HCT116 (cell line): ENCODE results near the gene C14orf132. TPM values are rescaled to one million over a fixed set of nuclear protein-coding genes. Genes with fewer than 3 reads are reported as not detected.

Source experiments
- ATAC-seq: fragments of 200-7000 bp; cut with Tn5 transposase; 2 replicates; pipeline ENCODE4 v1.9.1; 2020; ENCODE audit warnings: mild to moderate bottlenecking, moderate library complexity
- BruUV-seq: library from RNA; stranded (reverse); fragments of 400-500 nt; replicated peaks from 2 replicates; lab custom pipeline; 2021; lab: Mats Ljungman, UMichigan
- CTCF ChIA-PET: fragments of 300-600 bp; sonication (Branson Sonifier 250); formaldehyde crosslinking; loops from one replicate; lab custom pipeline; 2021; ENCODE audit warnings: antibody characterized with exemption; lab: Charles Lee
- POLR2A ChIA-PET: fragments of 300-600, 350-600 bp; sonication (Branson Sonifier 250); formaldehyde crosslinking; loops from one replicate; lab custom pipeline; 2021; ENCODE audit warnings: antibody characterized with exemption; lab: Charles Lee
- RAD21 ChIA-PET, 2 experiments: fragments of 300-600 bp; sonication (Branson Sonifier 250); formaldehyde crosslinking; loops; one replicate each; lab custom pipeline; 2023; ENCODE audit warnings: low total read pairs in 2 of 2; ENCODE audit not compliant: uncharacterized antibody in 2 of 2, unreplicated experiment in 2 of 2, low non-redundant PET in 1 of 2; lab: Charles Lee
- DNase-seq: peaks from one replicate; pipeline ENCODE4 v3.0.0-alpha.2; 2010; ENCODE audit warnings: low read depth, low spot score
- H2AFZ ChIP-seq: fragments of 200-600 bp; shearing (Covaris generic), sonication (generic); 2 replicates; pipeline ENCODE4 v1.6.1; 2017; ENCODE audit warnings: low read depth, mixed run types, mixed read lengths, antibody characterized with exemption, low read length; ENCODE audit not compliant: poor library complexity, severe bottlenecking
- H3K27ac ChIP-seq: 2 replicates; pipeline ENCODE4 v1.5.1; 2012; ENCODE audit warnings: low read depth, low read length
- H3K27me3 ChIP-seq: fragments of 200-600 bp; sonication (generic); 2 replicates; pipeline ENCODE4 v1.6.1; 2016; ENCODE audit warnings: mixed run types, low read length, mixed read lengths; ENCODE audit not compliant: insufficient read depth
- H3K36me3 ChIP-seq, 2 experiments: fragments of 200-500 bp in 1 of 2; fragments of 200-600 bp in 1 of 2; sonication (Bioruptor generic) in 1 of 2; sonication (generic) in 1 of 2; 2 replicates each; pipeline versions ENCODE4 v1.5.1 to v1.6.1; 2014 to 2016; ENCODE audit warnings: low read length in 2 of 2, inconsistent platforms in 1 of 2, mixed read lengths in 1 of 2, mixed run types in 1 of 2; ENCODE audit not compliant: insufficient read depth in 2 of 2, control insufficient read depth in 1 of 2
- H3K4me1 ChIP-seq, 2 experiments: fragments of 200-600 bp in 1 of 2; sonication (generic) in 1 of 2; 2 replicates each; pipeline versions ENCODE4 v1.5.1 to v1.6.1; 2012 to 2017; ENCODE audit warnings: low read length in 2 of 2, inconsistent platforms in 1 of 2, mild to moderate bottlenecking in 1 of 2, mixed read lengths in 1 of 2, mixed run types in 1 of 2, moderate library complexity in 1 of 2; ENCODE audit not compliant: insufficient read depth in 2 of 2, control insufficient read depth in 1 of 2
- H3K4me2 ChIP-seq: fragments of 200-600 bp; sonication (generic); 2 replicates; pipeline ENCODE4 v1.6.1; 2017; ENCODE audit warnings: mixed run types, low read length, mixed read lengths
- H3K4me3 ChIP-seq, 2 experiments: fragments of 200-600 bp in 1 of 2; sonication (generic) in 1 of 2; replicated peaks in 1 of 2; 2 replicates each; pipeline ENCODE4 v1.5.1; 2011 to 2016; ENCODE audit warnings: low read length in 2 of 2, control low read depth in 1 of 2, low read depth in 1 of 2, mild to moderate bottlenecking in 1 of 2, mixed read lengths in 1 of 2, mixed run types in 1 of 2
- H3K79me2 ChIP-seq: fragments of 200-600 bp; sonication (generic); 2 replicates; pipeline ENCODE4 v1.6.1; 2017; ENCODE audit warnings: mild to moderate bottlenecking, mixed run types, low read length, moderate library complexity, mixed read lengths; ENCODE audit not compliant: insufficient read depth
- H3K9ac ChIP-seq: fragments of 200-600 bp; sonication (generic); 2 replicates; pipeline ENCODE4 v1.6.1; 2016; ENCODE audit warnings: low read length, mixed read lengths
- H3K9me2 ChIP-seq: fragments of 200-600 bp; sonication (generic), shearing (Covaris generic); 2 replicates; pipeline ENCODE4 v1.6.1; 2017; ENCODE audit warnings: mixed run types, mild to moderate bottlenecking, moderate library complexity; ENCODE audit not compliant: insufficient read depth
- H3K9me3 ChIP-seq, 2 experiments: fragments of 200-500 bp in 1 of 2; fragments of 200-600 bp in 1 of 2; sonication (Bioruptor generic) in 1 of 2; sonication (generic) in 1 of 2; 2 replicates each; pipeline ENCODE4 v1.6.1; 2014 to 2017; ENCODE audit warnings: low read length in 2 of 2, mixed read lengths in 2 of 2, inconsistent platforms in 1 of 2, low read depth in 1 of 2, mild to moderate bottlenecking in 1 of 2, mixed run types in 1 of 2, moderate library complexity in 1 of 2; ENCODE audit not compliant: control insufficient read depth in 1 of 2, insufficient read depth in 1 of 2
- H4K20me1 ChIP-seq: fragments of 200-600 bp; sonication (generic), shearing (Covaris generic); 2 replicates; pipeline ENCODE4 v1.6.1; 2017; ENCODE audit warnings: mixed run types, mild to moderate bottlenecking, moderate library complexity; ENCODE audit not compliant: insufficient read depth
- CEBPB ChIP-seq: IDR thresholded peaks from 2 replicates; pipeline ENCODE4 v1.6.1; 2012; ENCODE audit warnings: low read depth
- JUND ChIP-seq: IDR thresholded peaks from 2 replicates; pipeline ENCODE4 v1.6.1; 2012
- POLR2A ChIP-seq: IDR thresholded peaks from 2 replicates; pipeline ENCODE4 v1.7.0; 2011; ENCODE audit warnings: borderline replicate concordance; ENCODE audit not compliant: insufficient read depth, insufficient read length; ENCODE audit errors: extremely low read depth
- POLR2AphosphoS5 ChIP-seq: IDR thresholded peaks from 2 replicates; pipeline ENCODE4 v1.6.1; 2011; ENCODE audit warnings: mild to moderate bottlenecking, low read depth, low read length, moderate library complexity
- SIN3A ChIP-seq: IDR thresholded peaks from 2 replicates; pipeline ENCODE4 v1.6.1; 2012; ENCODE audit warnings: low read depth
- SP1 ChIP-seq: IDR thresholded peaks from 2 replicates; pipeline ENCODE4 v1.6.1; 2012; ENCODE audit warnings: low read depth
- ZFX ChIP-seq: fragments of 450-650 bp; IDR thresholded peaks from 2 replicates; pipeline ENCODE4 v1.6.1; 2017
- intact Hi-C: fragments of 100-400 bp; cut with micrococcal nuclease; formaldehyde crosslinking; loops from 2 replicates; pipeline ENCODE4 v1.10.0; 2022
- total RNA-seq: library from RNA; stranded (reverse); gene quantifications from one replicate; pipeline ENCODE4 v1.2.1, GENCODE V29; 2021; ENCODE audit not compliant: unreplicated experiment
- TF ChIP-seq, protein P1 (sequence below): IDR thresholded peaks from 2 replicates; pipeline ENCODE4 v1.6.1; 2012

Gene C14orf132
- total RNA-seq, 1 experiment from 2014 or later, result 3.4 TPM

DNA sequence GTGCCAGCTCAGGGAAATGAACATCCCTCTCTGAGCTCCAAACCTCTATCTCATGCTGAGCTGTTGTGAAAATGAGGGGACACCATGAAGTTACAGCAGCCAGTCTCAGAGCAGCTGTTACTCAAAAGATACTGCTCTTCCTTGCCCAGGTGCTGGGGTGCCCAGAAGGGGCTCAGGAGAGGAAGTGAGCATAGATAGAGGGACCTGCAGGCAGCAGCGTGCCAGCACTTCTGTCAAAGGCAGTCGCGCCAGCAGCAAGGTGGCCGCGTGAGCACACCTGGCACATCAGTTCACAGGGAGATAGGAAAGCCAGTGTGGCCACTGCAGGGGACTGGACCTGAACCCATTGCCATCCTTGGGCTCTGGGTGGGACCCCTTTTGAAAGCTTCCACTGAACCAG is 27.8 kb downstream of the C14orf132 start:
- H3K9me3 ChIP-seq, result no peaks in the 10 kb centered on the region
- no peaks in the 10 kb centered on the region for H3K9me2 ChIP-seq
- H3K4me2 ChIP-seq, result no peak overlapping the region
- H3K4me1 ChIP-seq, result no peaks in the 10 kb centered on the region
- no peak overlapping the region for H3K27ac ChIP-seq
- no TSS peak for BruUV-seq
- intact Hi-C loops, result no loop called here
- no peaks in the 10 kb centered on the region for H3K27me3 ChIP-seq
- no peak for ATAC-seq
- no peak for TF ChIP-seq CEBPB
- TF ChIP-seq, protein P1, sequence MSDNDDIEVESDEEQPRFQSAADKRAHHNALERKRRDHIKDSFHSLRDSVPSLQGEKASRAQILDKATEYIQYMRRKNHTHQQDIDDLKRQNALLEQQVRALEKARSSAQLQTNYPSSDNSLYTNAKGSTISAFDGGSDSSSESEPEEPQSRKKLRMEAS, result no peak
- ChIA-PET RAD21 (no interaction called here), CTCF (no interaction called here), POLR2A (no interaction called here)
- H3K79me2 ChIP-seq, result no peaks in the 10 kb centered on the region
- H3K4me3 ChIP-seq, result no peak overlapping the region
- no peak overlapping the region for H3K9ac ChIP-seq
- H4K20me1 ChIP-seq, result no peaks in the 10 kb centered on the region
- no peak overlapping the region for H2AFZ ChIP-seq
- H3K36me3 ChIP-seq, result no peaks in the 10 kb centered on the region
- DNase-seq, result no peak

DNA sequence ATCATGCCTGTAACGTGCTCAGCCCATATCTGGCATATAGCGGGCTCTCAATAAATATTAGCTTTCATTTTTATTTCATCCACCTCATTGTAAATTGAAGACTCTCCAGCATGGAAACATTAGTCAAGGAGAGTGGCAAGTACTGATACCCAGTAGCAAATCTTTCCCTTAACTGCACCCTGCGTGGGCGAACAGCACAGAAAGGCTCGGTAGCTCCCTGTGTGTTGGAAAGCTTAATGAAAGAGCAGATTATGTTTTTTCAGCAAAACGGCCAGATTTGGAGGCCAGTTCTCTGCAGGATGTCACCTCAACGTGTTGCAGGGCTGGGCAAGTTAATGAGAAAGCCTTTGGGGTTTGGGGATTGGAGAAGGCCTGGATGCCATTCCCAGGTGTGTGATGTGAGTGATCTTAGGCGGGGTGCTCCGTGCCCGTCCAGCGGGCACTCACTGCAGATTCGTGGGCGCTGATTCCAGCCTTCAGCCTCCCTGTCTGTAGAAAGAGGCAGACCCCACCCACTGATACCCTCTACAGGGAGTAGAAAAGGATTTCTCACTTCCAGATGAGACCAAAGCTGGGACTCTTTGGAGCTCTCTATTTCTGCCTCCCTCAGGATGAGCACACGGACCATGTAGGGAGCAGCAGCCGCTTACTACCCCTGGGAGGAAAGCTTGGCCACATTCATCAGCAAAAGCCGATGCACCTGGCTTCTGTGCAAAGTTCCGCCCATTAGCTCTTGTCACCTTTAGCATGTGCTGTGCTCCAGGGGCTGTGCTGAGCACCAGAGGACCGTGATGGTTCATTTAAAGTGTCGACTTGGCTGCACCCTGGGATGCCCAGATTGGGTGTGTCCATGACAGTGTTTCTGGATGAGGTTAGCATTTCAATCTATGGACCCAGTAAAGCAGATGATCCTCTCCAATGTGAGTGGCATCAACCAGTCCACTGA is 29.1 kb downstream of the C14orf132 start:
- intact Hi-C loops, result no loop called here
- no peak for ATAC-seq
- POLR2A ChIA-PET, result no interaction called here

More for the DNA sequence above, 29.1 kb downstream of the C14orf132 start:
- ChIA-PET CTCF (no interaction called here), RAD21 (no interaction called here)
- no peak overlapping the region for H3K4me3 ChIP-seq
- H3K9ac ChIP-seq, result no peak overlapping the region
- TF ChIP-seq ZFX, result no peak
- no peak for TF ChIP-seq POLR2A
- TF ChIP-seq JUND, result no peak
- TF ChIP-seq SP1, result no peak
- no peak for TF ChIP-seq SIN3A
- TF ChIP-seq POLR2AphosphoS5, result no peak
- TF ChIP-seq, protein P1, result no peak
- no peak for DNase-seq
- no peak overlapping the region for H2AFZ ChIP-seq
- H3K4me2 ChIP-seq, result no peak overlapping the region
- no peaks in the 10 kb centered on the region for H3K9me2 ChIP-seq
- no peaks in the 10 kb centered on the region for H3K79me2 ChIP-seq
- no peaks in the 10 kb centered on the region for H4K20me1 ChIP-seq
- H3K9me3 ChIP-seq, result no peaks in the 10 kb centered on the region
- BruUV-seq, result no TSS peak
- no peak overlapping the region for H3K27ac ChIP-seq
- no peaks in the 10 kb centered on the region for H3K36me3 ChIP-seq
- H3K4me1 ChIP-seq, result no peaks in the 10 kb centered on the region
- H3K27me3 ChIP-seq, result no peaks in the 10 kb centered on the region
